GM23338 (cell line): ENCODE results near the gene ARPC2. TPM values are rescaled to one million over a fixed set of nuclear protein-coding genes. Genes with fewer than 3 reads are reported as not detected.
"Not testable (repeated sequence)": the region's sequence is repeated elsewhere in the genome, so short reads cannot be mapped to it uniquely, and the experiment has no call there.

Experiments used
- ATAC-seq: fragments of 200-7000 bp; cut with Tn5 transposase; 3 replicates; pipeline ENCODE4 v1.9.1; 2020
- DNase-seq: peaks from one replicate; pipeline ENCODE4 v3.0.0-alpha.2; 2015; ENCODE audit warnings: low spot score
- H2AFZ ChIP-seq: fragments of 200-600 bp; sonication (generic); 2 replicates; pipeline ENCODE4 v1.8.0; 2016; ENCODE audit warnings: antibody characterized with exemption, mild to moderate bottlenecking, moderate library complexity
- H3F3A ChIP-seq: fragments of 200-600 bp; sonication (generic); replicated peaks from 2 replicates; pipeline ENCODE4 v1.8.0; 2017; ENCODE audit warnings: antibody characterized with exemption, mixed run types, low read depth
- H3K27ac ChIP-seq: fragments of 200-600 bp; sonication (generic); 2 replicates; pipeline ENCODE4 v1.6.1; 2016; ENCODE audit warnings: low read depth
- H3K27me3 ChIP-seq: fragments of 200-600 bp; sonication (generic); 2 replicates; pipeline ENCODE4 v1.8.0; 2016; ENCODE audit warnings: mild to moderate bottlenecking, mixed run types, moderate library complexity; ENCODE audit not compliant: insufficient read depth
- H3K36me3 ChIP-seq: fragments of 200-600 bp; sonication (generic); 2 replicates; pipeline ENCODE4 v1.8.0; 2016; ENCODE audit warnings: mild to moderate bottlenecking; ENCODE audit not compliant: insufficient read depth
- H3K4me1 ChIP-seq: fragments of 200-600 bp; sonication (generic); 2 replicates; pipeline ENCODE4 v1.8.0; 2016; ENCODE audit warnings: mild to moderate bottlenecking, moderate library complexity; ENCODE audit not compliant: insufficient read depth
- H3K4me2 ChIP-seq: fragments of 200-600 bp; sonication (generic); 2 replicates; pipeline ENCODE4 v1.7.1; 2017; ENCODE audit warnings: mixed run types
- H3K4me3 ChIP-seq: fragments of 200-600 bp; sonication (generic); 2 replicates; pipeline ENCODE4 v1.6.1; 2016; ENCODE audit warnings: mixed run types
- H3K79me2 ChIP-seq: fragments of 200-600 bp; sonication (generic); replicated peaks from 2 replicates; pipeline ENCODE4 v1.8.0; 2017; ENCODE audit warnings: mild to moderate bottlenecking; ENCODE audit not compliant: insufficient read depth
- H3K9me2 ChIP-seq: fragments of 200-600 bp; sonication (generic); 2 replicates; pipeline ENCODE4 v1.8.0; 2017; ENCODE audit not compliant: insufficient read depth
- H4K20me1 ChIP-seq: fragments of 200-600 bp; sonication (generic); replicated peaks from 2 replicates; pipeline ENCODE4 v1.8.0; 2017; ENCODE audit warnings: mild to moderate bottlenecking; ENCODE audit not compliant: insufficient read depth
- H3K27ac Mint-ChIP-seq: 2 replicates; pipeline ENCODE4 v1.8.0; 2020; ENCODE audit warnings: inconsistent platforms, mild to moderate bottlenecking, moderate library complexity, mixed read lengths
- H3K27me3 Mint-ChIP-seq: 3 replicates; pipeline ENCODE4 v1.8.0; 2022; ENCODE audit warnings: low read depth, mild to moderate bottlenecking, moderate library complexity, mixed read lengths, inconsistent platforms; ENCODE audit not compliant: insufficient read depth, poor library complexity
- H3K36me3 Mint-ChIP-seq: 3 replicates; pipeline ENCODE4 v1.8.0; 2021; ENCODE audit warnings: low read depth, mild to moderate bottlenecking, inconsistent platforms, moderate library complexity, mixed read lengths
- H3K4me1 Mint-ChIP-seq: 3 replicates; pipeline ENCODE4 v1.8.0; 2020; ENCODE audit warnings: mild to moderate bottlenecking, inconsistent platforms, mixed read lengths
- H3K4me3 Mint-ChIP-seq: 3 replicates; pipeline ENCODE4 v1.8.0; 2021; ENCODE audit warnings: moderate library complexity, mild to moderate bottlenecking, inconsistent platforms, mixed read lengths
- H3K9me3 Mint-ChIP-seq: 3 replicates; pipeline ENCODE4 v1.8.0; 2020; ENCODE audit warnings: moderate library complexity, mild to moderate bottlenecking, inconsistent platforms, mixed read lengths
- CREB1 ChIP-seq: fragments of 250-450 bp; sonication (Bioruptor Pico); IDR thresholded peaks from 2 replicates; pipeline ENCODE4 v1.5.0; 2020; ENCODE audit warnings: low read depth, mild to moderate bottlenecking, moderate library complexity
- CTCF ChIP-seq, 2 experiments: fragments of 200-600 bp in 1 of 2; sonication (generic) in 1 of 2; conservative IDR thresholded peaks; 2 replicates each; pipeline versions ENCODE4 v1.5.1 to v1.6.1; 2016 to 2017; ENCODE audit warnings: antibody characterized with exemption in 2 of 2, low read depth in 2 of 2, mild to moderate bottlenecking in 2 of 2, moderate library complexity in 1 of 2
- ETS1 ChIP-seq: IDR thresholded peaks from 2 replicates; pipeline ENCODE4 v1.6.1; 2016; ENCODE audit warnings: antibody characterized with exemption
- EZH2 ChIP-seq: fragments of 200-600 bp; sonication (generic); IDR thresholded peaks from one replicate; pipeline ENCODE4 v1.8.0; 2017; ENCODE audit warnings: antibody characterized with exemption, mild to moderate bottlenecking, low read depth; ENCODE audit not compliant: unreplicated experiment
- EZH2phosphoT487 ChIP-seq: fragments of 200-600 bp; sonication (generic); IDR thresholded peaks from one replicate; pipeline ENCODE4 v1.8.1; 2018; ENCODE audit warnings: antibody characterized with exemption; ENCODE audit not compliant: unreplicated experiment
- JUNB ChIP-seq: IDR thresholded peaks from one replicate; pipeline ENCODE4 v1.6.1; 2016; ENCODE audit warnings: antibody characterized with exemption; ENCODE audit not compliant: unreplicated experiment
- REST ChIP-seq: IDR thresholded peaks from one replicate; pipeline ENCODE4 v1.6.1; 2018; ENCODE audit warnings: antibody characterized with exemption; ENCODE audit not compliant: unreplicated experiment
- ZNF114 ChIP-seq: fragments of 250-450 bp; sonication (Bioruptor Pico); IDR thresholded peaks from 2 replicates; pipeline ENCODE4 v1.5.0; 2020; ENCODE audit warnings: mild to moderate bottlenecking, moderate library complexity
- ZNF331 ChIP-seq: fragments of 250-450 bp; sonication (Bioruptor Pico); IDR thresholded peaks from 2 replicates; pipeline ENCODE4 v1.5.0; 2020; ENCODE audit warnings: low read depth, mild to moderate bottlenecking, moderate library complexity
- ZNF462 ChIP-seq: fragments of 250-450 bp; sonication (Bioruptor Pico); IDR thresholded peaks from 2 replicates; pipeline ENCODE4 v1.5.0; 2020; ENCODE audit warnings: mild to moderate bottlenecking, moderate library complexity
- polyA plus RNA-seq: library from polyadenylated mRNA; unstranded; fragments of >200 nt; fragmentation: Nextera tagmentation; extraction: Ambion mirVana; gene quantifications from 2 replicates; pipeline ENCODE4 v1.2.1, GENCODE V29; 2016
- total RNA-seq: library from RNA; depleted of rRNA; stranded (reverse); fragments of >200 nt; shearing (Covaris generic); gene quantifications from 2 replicates; pipeline ENCODE4 v1.2.3, GENCODE V29; 2014

Gene ARPC2
- total and polyA plus RNA-seq, 2 experiments from 2014 or later = 217 to 271 TPM

GRCh38 chr2:218171744-218172143 is 45.2 kb upstream of the ARPC2 start:
- Histone ChIP-seq H3K9me2 (peaks cover 10% of the 10 kb centered on the region; the same call in 1 of the 2 replicates), H3K4me1 (peaks cover 10% of the 10 kb centered on the region)
- not testable (repeated sequence) for DNase-seq, ATAC-seq, H3K27me3 Mint-ChIP-seq, H3K9me3 Mint-ChIP-seq, H3K27me3 ChIP-seq, H3K4me3 Mint-ChIP-seq, H3K4me2 ChIP-seq, H3K4me3 ChIP-seq, H3K79me2 ChIP-seq, H3K36me3 ChIP-seq, H3K36me3 Mint-ChIP-seq, H3K27ac Mint-ChIP-seq, H3F3A ChIP-seq, H3K27ac ChIP-seq, H2AFZ ChIP-seq, H4K20me1 ChIP-seq
- H3K4me1 Mint-ChIP-seq = peaks cover 13% of the 10 kb centered on the region

- H3K9me2 ChIP-seq = peaks cover 4% of the 10 kb centered on the region; the same call in 1 of the 2 replicates
- H3K27me3 ChIP-seq = no peaks in the 10 kb centered on the region
- no peak for DNase-seq
- H3K4me3 ChIP-seq = no peak overlapping the region
- H3K4me2 ChIP-seq = no peak overlapping the region
- Mint-ChIP-seq H3K4me1 (peaks cover 11% of the 10 kb centered on the region), H3K9me3 (no peaks in the 10 kb centered on the region), H3K27ac (no peak overlapping the region), H3K4me3 (no peak overlapping the region), H3K27me3 (peaks cover 3% of the 10 kb centered on the region), H3K36me3 (no peaks in the 10 kb centered on the region)
- no peaks in the 10 kb centered on the region for H3F3A ChIP-seq
- no peak overlapping the region for H3K27ac ChIP-seq
- H4K20me1 ChIP-seq = no peaks in the 10 kb centered on the region
- H3K79me2 ChIP-seq = no peaks in the 10 kb centered on the region
- ATAC-seq = no peak
- H3K36me3 ChIP-seq = no peaks in the 10 kb centered on the region
- no peak for TF ChIP-seq JUNB
- TF ChIP-seq ZNF331 = no peak
- no peak for TF ChIP-seq CTCF (conservative IDR thresholded peaks at IDR 0.05; ENCODE audit: low read depth in 2 of 2)
- TF ChIP-seq EZH2phosphoT487 = no peak
- no peak for TF ChIP-seq ETS1
- TF ChIP-seq ZNF462 (CRISPR knock-in tag) = no peak
- no peak for TF ChIP-seq EZH2
- TF ChIP-seq ZNF114 = no peak
- TF ChIP-seq REST = no peak
- TF ChIP-seq CREB1 (CRISPR knock-in tag) = no peak
- H2AFZ ChIP-seq = no peak overlapping the region
- peaks cover 9% of the 10 kb centered on the region for H3K4me1 ChIP-seq
Measured at GRCh38 chr2:218172845-218173244, 44.1 kb upstream of the ARPC2 start.
